Measurements from ENCODE around the gene ZNF43. TPM values are rescaled to one million over a fixed set of nuclear protein-coding genes. Genes with fewer than 3 reads are reported as not detected.
A peak's percentile ranks its signal among the peaks of the same experiment; 100 is the strongest.

The ZNF43 gene
- total and polyA plus RNA-seq, 2 of the 13 experiments (the other 11 are each of a cell fraction or from before 2014, with no cell fraction given), result 2.9 to 8.5 TPM

DNA sequence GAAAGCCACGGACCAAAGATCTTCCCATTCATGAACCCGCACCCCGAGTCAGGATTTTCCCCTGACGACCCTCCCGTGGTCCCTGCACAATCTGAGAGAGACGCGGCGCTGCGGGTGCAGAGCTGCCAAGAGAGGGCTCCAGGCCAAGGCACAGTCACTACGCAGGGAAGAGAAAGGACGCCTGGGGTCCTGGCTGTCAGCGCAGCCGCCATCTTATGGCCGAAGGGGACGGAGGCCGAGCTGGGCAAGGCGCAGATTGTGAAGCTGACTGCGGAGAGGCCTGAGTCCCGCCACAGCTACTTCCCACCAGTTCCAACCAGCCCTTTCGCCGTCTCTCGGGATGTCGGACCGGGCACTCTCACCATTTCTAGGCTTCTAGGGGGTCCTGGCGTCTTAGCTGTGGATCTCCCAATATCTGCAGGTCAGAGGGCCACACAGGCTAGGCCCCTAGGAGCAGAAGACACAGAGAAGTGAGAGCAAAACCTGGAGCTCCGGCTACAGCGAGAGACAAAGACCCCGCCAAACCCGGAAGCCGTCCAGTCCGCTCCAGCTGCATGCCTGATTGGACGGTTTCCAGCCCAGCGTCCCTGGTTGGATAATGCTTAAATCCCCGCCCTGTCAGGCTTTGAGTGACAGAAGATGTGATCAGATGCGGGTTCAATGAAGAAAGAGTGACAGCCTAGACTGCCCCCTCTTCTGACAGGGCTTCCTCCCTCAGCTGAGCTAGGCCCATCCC is 68.7 kb downstream of the ZNF43 start, which contains the start of gene ZNF100 (continued):
- TF ChIP-seq SOX6 (IDR thresholded peaks at IDR 0.05) (no peak), SOX6 (CRISPR knock-in tag; IDR thresholded peaks at IDR 0.05) (peak; percentile 33; the same call in 1 of the 2 replicates), ZFYVE20 (CRISPR knock-in tag; IDR thresholded peaks at IDR 0.05; ENCODE audit: borderline replicate concordance, low read depth) (no peak), ZNF709 (CRISPR knock-in tag; IDR thresholded peaks at IDR 0.05) (no peak), ZNF841 (CRISPR knock-in tag; IDR thresholded peaks at IDR 0.05; ENCODE audit: borderline replicate concordance) (no peak), ZNF781 (CRISPR knock-in tag; IDR thresholded peaks at IDR 0.05; ENCODE audit: borderline replicate concordance, not compliant biosample characterization) (peak; percentile 51), ZNF460 (CRISPR knock-in tag; IDR thresholded peaks at IDR 0.05; ENCODE audit: borderline replicate concordance) (no peak), HMG20B (CRISPR knock-in tag; conservative IDR thresholded peaks at IDR 0.05) (0 out of 2 replicates have a peak, but pooled peaks have one; percentile 34), ZNF678 (CRISPR knock-in tag; IDR thresholded peaks at IDR 0.05) (no peak), ZNF75D (CRISPR knock-in tag; IDR thresholded peaks at IDR 0.05; ENCODE audit: borderline replicate concordance) (no peak), SIN3B (IDR thresholded peaks at IDR 0.05; ENCODE audit: low read length) (peak; percentile 84), ZNF672 (CRISPR knock-in tag; IDR thresholded peaks at IDR 0.05) (no peak)
- TF ChIP-seq, protein P1, sequence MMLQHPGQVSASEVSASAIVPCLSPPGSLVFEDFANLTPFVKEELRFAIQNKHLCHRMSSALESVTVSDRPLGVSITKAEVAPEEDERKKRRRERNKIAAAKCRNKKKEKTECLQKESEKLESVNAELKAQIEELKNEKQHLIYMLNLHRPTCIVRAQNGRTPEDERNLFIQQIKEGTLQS (CRISPR knock-in tag; IDR thresholded peaks at IDR 0.05), result no peak
- TF ChIP-seq, protein P2, sequence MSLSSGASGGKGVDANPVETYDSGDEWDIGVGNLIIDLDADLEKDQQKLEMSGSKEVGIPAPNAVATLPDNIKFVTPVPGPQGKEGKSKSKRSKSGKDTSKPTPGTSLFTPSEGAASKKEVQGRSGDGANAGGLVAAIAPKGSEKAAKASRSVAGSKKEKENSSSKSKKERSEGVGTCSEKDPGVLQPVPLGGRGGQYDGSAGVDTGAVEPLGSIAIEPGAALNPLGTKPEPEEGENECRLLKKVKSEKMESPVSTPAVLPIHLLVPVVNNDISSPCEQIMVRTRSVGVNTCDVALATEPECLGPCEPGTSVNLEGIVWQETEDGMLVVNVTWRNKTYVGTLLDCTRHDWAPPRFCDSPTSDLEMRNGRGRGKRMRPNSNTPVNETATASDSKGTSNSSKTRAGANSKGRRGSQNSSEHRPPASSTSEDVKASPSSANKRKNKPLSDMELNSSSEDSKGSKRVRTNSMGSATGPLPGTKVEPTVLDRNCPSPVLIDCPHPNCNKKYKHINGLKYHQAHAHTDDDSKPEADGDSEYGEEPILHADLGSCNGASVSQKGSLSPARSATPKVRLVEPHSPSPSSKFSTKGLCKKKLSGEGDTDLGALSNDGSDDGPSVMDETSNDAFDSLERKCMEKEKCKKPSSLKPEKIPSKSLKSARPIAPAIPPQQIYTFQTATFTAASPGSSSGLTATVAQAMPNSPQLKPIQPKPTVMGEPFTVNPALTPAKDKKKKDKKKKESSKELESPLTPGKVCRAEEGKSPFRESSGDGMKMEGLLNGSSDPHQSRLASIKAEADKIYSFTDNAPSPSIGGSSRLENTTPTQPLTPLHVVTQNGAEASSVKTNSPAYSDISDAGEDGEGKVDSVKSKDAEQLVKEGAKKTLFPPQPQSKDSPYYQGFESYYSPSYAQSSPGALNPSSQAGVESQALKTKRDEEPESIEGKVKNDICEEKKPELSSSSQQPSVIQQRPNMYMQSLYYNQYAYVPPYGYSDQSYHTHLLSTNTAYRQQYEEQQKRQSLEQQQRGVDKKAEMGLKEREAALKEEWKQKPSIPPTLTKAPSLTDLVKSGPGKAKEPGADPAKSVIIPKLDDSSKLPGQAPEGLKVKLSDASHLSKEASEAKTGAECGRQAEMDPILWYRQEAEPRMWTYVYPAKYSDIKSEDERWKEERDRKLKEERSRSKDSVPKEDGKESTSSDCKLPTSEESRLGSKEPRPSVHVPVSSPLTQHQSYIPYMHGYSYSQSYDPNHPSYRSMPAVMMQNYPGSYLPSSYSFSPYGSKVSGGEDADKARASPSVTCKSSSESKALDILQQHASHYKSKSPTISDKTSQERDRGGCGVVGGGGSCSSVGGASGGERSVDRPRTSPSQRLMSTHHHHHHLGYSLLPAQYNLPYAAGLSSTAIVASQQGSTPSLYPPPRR (CRISPR knock-in tag; IDR thresholded peaks at IDR 0.05; ENCODE audit: borderline replicate concordance), result no peak
- TF ChIP-seq, protein P3, sequence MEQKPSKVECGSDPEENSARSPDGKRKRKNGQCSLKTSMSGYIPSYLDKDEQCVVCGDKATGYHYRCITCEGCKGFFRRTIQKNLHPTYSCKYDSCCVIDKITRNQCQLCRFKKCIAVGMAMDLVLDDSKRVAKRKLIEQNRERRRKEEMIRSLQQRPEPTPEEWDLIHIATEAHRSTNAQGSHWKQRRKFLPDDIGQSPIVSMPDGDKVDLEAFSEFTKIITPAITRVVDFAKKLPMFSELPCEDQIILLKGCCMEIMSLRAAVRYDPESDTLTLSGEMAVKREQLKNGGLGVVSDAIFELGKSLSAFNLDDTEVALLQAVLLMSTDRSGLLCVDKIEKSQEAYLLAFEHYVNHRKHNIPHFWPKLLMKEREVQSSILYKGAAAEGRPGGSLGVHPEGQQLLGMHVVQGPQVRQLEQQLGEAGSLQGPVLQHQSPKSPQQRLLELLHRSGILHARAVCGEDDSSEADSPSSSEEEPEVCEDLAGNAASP (CRISPR knock-in tag; IDR thresholded peaks at IDR 0.05; ENCODE audit: borderline replicate concordance), result no peak
- TF ChIP-seq, protein P4, sequence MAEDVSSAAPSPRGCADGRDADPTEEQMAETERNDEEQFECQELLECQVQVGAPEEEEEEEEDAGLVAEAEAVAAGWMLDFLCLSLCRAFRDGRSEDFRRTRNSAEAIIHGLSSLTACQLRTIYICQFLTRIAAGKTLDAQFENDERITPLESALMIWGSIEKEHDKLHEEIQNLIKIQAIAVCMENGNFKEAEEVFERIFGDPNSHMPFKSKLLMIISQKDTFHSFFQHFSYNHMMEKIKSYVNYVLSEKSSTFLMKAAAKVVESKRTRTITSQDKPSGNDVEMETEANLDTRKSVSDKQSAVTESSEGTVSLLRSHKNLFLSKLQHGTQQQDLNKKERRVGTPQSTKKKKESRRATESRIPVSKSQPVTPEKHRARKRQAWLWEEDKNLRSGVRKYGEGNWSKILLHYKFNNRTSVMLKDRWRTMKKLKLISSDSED (CRISPR knock-in tag; IDR thresholded peaks at IDR 0.05), result no peak
- TF ChIP-seq, protein P5, sequence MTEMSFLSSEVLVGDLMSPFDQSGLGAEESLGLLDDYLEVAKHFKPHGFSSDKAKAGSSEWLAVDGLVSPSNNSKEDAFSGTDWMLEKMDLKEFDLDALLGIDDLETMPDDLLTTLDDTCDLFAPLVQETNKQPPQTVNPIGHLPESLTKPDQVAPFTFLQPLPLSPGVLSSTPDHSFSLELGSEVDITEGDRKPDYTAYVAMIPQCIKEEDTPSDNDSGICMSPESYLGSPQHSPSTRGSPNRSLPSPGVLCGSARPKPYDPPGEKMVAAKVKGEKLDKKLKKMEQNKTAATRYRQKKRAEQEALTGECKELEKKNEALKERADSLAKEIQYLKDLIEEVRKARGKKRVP (CRISPR knock-in tag; IDR thresholded peaks at IDR 0.05), result no peak
- TF ChIP-seq, protein P6, sequence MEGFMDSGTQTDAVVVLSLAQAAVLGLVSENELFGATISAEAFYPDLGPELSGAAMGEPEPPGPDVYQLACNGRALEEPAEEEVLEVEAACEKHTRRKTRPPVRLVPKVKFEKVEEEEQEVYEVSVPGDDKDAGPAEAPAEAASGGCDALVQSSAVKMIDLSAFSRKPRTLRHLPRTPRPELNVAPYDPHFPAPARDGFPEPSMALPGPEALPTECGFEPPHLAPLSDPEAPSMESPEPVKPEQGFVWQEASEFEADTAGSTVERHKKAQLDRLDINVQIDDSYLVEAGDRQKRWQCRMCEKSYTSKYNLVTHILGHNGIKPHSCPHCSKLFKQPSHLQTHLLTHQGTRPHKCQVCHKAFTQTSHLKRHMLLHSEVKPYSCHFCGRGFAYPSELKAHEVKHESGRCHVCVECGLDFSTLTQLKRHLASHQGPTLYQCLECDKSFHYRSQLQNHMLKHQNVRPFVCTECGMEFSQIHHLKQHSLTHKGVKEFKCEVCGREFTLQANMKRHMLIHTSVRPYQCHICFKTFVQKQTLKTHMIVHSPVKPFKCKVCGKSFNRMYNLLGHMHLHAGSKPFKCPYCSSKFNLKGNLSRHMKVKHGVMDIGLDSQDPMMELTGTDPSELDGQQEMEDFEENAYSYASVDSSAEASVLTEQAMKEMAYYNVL (CRISPR knock-in tag; IDR thresholded peaks at IDR 0.05; ENCODE audit: borderline replicate concordance), result no peak
